HepG2 (cell line): ENCODE results near the gene YWHAH.

ENCODE experiments used
- RNF219 ChIP-seq: sonication (generic); formaldehyde crosslinking; IDR thresholded peaks from 2 replicates; pipeline ENCODE4 v1.5.0; 2020; ENCODE audit warnings: mild to moderate bottlenecking, missing genetic modification reagents
- U2AF2 ChIP-seq: fragments of 200-400 bp; formaldehyde crosslinking; IDR thresholded peaks from 2 replicates; pipeline ENCODE4 v1.6.1; 2017; ENCODE audit warnings: low read depth, mild to moderate bottlenecking, low read length
- ZNF10 ChIP-seq: sonication (generic); formaldehyde crosslinking; IDR thresholded peaks from 2 replicates; pipeline ENCODE4 v1.4.0; 2020; ENCODE audit warnings: mild to moderate bottlenecking, low read depth, missing genetic modification reagents, borderline replicate concordance
- ZNF768 ChIP-seq: sonication (generic); formaldehyde crosslinking; IDR thresholded peaks from 2 replicates; pipeline ENCODE4 v1.4.0; 2020; ENCODE audit warnings: missing genetic modification reagents
- TF ChIP-seq, protein P1 (sequence below): sonication (generic); formaldehyde crosslinking; IDR thresholded peaks from 2 replicates; pipeline ENCODE4 v1.5.0; 2020; ENCODE audit warnings: mild to moderate bottlenecking, missing genetic modification reagents, moderate library complexity

- TF ChIP-seq, protein P1, sequence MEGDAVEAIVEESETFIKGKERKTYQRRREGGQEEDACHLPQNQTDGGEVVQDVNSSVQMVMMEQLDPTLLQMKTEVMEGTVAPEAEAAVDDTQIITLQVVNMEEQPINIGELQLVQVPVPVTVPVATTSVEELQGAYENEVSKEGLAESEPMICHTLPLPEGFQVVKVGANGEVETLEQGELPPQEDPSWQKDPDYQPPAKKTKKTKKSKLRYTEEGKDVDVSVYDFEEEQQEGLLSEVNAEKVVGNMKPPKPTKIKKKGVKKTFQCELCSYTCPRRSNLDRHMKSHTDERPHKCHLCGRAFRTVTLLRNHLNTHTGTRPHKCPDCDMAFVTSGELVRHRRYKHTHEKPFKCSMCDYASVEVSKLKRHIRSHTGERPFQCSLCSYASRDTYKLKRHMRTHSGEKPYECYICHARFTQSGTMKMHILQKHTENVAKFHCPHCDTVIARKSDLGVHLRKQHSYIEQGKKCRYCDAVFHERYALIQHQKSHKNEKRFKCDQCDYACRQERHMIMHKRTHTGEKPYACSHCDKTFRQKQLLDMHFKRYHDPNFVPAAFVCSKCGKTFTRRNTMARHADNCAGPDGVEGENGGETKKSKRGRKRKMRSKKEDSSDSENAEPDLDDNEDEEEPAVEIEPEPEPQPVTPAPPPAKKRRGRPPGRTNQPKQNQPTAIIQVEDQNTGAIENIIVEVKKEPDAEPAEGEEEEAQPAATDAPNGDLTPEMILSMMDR (CRISPR knock-in tag) = peak; percentile 91
- TF ChIP-seq ZNF768 (CRISPR knock-in tag) (no peak), U2AF2 (no peak), ZNF10 (CRISPR knock-in tag) (no peak), RNF219 (CRISPR knock-in tag) (no peak)
Observed at GRCh38 chr22:31969789-31970489, 25.6 kb downstream of the YWHAH start.
